Posterior cingulate gyrus (tissue), 11 donors: ENCODE data around the gene GRIN3B.
A peak's percentile ranks its signal among the peaks of the same experiment; 100 is the strongest.
"Not testable (repeated sequence)": the region's sequence is repeated elsewhere in the genome, so short reads cannot be mapped to it uniquely, and the experiment has no call there.

Experiments
- DNase-seq, 10 donors: peaks; one replicate each; pipeline versions ENCODE4 v3.0.0 to v3.0.0-alpha.2; 2020 to 2021; ENCODE audit warnings: mixed read lengths in 3 of 10
- intact Hi-C: fragments of 100-400 bp; cut with DNase I; formaldehyde crosslinking; loops from one replicate; pipeline ENCODE4 v1.15.1; 2023

GRIN3B gene

GRCh38 chr19:1016647-1017114 is 16.5 kb downstream of the GRIN3B start:
- intact Hi-C loops = no loop called here
- DNase-seq = no peak

- no peak for DNase-seq
- intact Hi-C loops = no loop called here
Measured at GRCh38 chr19:1017115-1017905, 17.1 kb downstream of the GRIN3B start.

GRCh38 chr19:1017906-1018305 is 17.7 kb downstream of the GRIN3B start:
- intact Hi-C loops = no loop called here
- no peak for DNase-seq

GRCh38 chr19:1018393-1018792 is 18.2 kb downstream of the GRIN3B start:
- intact Hi-C loops = no loop called here
- DNase-seq = no peak

- DNase-seq = no peak
- intact Hi-C loops = no loop called here
Measured at GRCh38 chr19:1018932-1019615, 18.9 kb downstream of the GRIN3B start.

- DNase-seq = no peak
- intact Hi-C loops = no loop called here
Measured at GRCh38 chr19:1019616-1019961, 19.4 kb downstream of the GRIN3B start.

GRCh38 chr19:1019980-1020867 is 20.0 kb downstream of the GRIN3B start:
- intact Hi-C loops = loop anchor here (2.0 kb wide), 1 partner anchor 21 kb away; the partner anchor contains the start of gene ABCA7

GRCh38 chr19:1020868-1021425 is 20.7 kb downstream of the GRIN3B start, which contains the start of gene TMEM259:
TSS of gene TMEM259 (minus strand) at chr19:1021123. CDS start at chr19:1020996, 127 bp downstream.
- intact Hi-C loops = loop anchor here (2.0 kb wide), 1 partner anchor 20 kb away; the partner anchor contains the start of gene ABCA7
- peak; percentile 95 to 100 (median 98) for DNase-seq

More at GRCh38 chr19:1019980-1020867, 20.0 kb downstream of the GRIN3B start:
- DNase-seq = no peak

GRCh38 chr19:1023883-1024188 is 23.6 kb downstream of the GRIN3B start:
- intact Hi-C loops, DNase-seq: not testable (repeated sequence)

- intact Hi-C loops, DNase-seq: not testable (repeated sequence)
Measured at GRCh38 chr19:1025080-1025479, 24.9 kb downstream of the GRIN3B start.

- peak in 2 of 10 donors; percentile 28 to 46 for DNase-seq
Measured at GRCh38 chr19:1025960-1026782, 26.0 kb downstream of the GRIN3B start, which contains the start of gene CNN2. TSS of gene CNN2 (plus strand) at chr19:1026608. CDS start at chr19:1026662, 54 bp downstream.

GRCh38 chr19:1026783-1027649 is 26.8 kb downstream of the GRIN3B start:
- intact Hi-C loops = no loop called here
- no peak for DNase-seq

More at GRCh38 chr19:1025960-1026782, 26.0 kb downstream of the GRIN3B start, which contains the start of gene CNN2:
- intact Hi-C loops = no loop called here

GRCh38 chr19:1027650-1028061 is 27.4 kb downstream of the GRIN3B start:
- intact Hi-C loops = no loop called here
- no peak for DNase-seq

GRCh38 chr19:1028062-1028926 is 28.1 kb downstream of the GRIN3B start:
- no peak for DNase-seq
- intact Hi-C loops = no loop called here

- intact Hi-C loops = no loop called here
- DNase-seq = no peak
Measured at GRCh38 chr19:1032264-1032867, 32.1 kb downstream of the GRIN3B start.

- intact Hi-C loops = no loop called here
- DNase-seq = no peak
Measured at GRCh38 chr19:1035998-1036621, 35.9 kb downstream of the GRIN3B start.
